Right hindlimb (tissue), 1 donor: ENCODE measurements around the gene ZNG1B.
"Not testable (repeated sequence)": the region's sequence is repeated elsewhere in the genome, so short reads cannot be mapped to it uniquely, and the experiment has no call there.

ENCODE experiments used
- DNase-seq: peaks from one replicate; pipeline ENCODE4 v3.0.0-alpha.2; 2018

Gene ZNG1B

DNA sequence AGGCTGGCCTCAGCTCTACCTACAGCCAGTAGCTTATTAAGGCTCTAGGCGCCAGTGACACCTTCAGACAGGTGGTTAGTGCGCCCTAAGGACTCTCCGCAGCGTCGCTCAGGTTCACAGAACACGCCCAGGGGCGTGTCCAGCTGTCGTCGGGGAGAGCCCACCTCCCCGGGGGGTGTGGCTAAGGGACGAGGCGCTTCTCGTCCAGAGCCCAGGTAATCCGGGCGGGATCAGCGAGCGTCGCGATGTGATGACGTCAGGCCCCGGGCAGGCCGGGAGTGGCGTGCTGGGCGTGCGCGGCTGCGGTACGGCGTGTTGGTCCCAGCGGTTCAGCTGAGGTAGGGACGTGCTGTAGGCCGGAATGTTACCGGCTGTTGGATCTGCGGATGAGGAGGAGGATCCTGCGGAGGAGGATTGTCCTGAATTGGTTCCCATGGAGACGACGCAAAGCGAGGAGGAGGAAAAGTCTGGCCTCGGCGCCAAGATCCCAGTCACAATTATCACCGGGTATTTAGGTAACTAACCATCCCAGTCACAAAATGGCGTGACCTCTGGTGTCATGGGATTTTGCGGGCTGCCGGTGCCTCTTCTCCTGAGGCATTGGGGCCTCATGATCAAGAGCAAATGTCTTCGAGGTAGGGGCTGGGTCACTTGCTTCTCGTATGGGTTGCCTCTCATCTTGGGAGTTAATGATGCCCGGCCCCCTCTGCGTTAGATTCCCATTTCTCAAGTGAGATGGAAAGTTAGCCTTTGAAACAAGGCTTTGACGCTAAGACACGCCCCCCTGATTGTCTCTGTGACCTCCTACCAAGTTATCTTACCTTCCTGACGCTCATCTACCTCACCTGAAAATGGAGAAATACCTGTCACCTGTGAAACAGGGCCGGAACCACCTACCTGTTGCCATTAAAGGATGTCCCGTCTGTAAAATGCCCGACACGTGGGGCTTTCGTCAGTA is at the start of gene ZNG1B:
Gene ZNG1B, plus strand, starts transcription at position 184 of the 958 bp plus-strand sequence. Its CDS starts 178 bp downstream, at position 362.
- peak; percentile 9 for DNase-seq

DNA sequence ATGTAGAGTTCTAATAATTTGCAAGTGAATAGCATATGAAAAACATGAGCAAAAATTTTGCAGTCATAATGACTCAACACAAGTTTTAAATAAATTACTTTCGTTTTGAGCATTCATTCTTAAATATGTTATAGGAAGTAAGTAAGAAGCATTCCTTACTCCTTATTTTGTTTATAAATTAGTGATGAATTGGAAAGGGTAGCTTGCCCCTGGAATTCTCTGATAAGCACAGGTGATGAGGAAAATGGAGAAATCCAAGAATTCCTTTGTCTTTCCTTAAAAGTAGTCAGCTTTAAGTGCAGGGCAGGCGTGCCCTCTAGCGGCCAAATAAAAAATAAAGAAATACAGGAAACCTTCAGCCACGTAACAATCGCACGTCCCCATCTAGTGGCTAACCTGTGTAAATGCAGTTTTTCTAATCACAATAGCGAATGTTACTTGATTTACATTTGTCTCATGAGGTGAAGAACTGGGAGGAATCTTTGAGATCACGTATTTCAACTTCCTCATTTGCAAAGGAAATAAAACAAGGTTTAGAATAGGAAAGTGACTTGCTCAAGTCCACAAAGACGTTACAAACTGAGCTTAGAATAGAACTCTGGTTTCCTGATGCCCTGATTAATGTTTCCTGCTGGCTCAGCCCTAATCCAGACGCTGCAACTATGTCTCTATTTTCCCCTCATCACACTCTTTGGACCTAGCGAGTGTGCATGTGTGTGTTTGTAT is 47.2 kb upstream of the ZNG1B start:
- peak; percentile 67 for DNase-seq

DNA sequence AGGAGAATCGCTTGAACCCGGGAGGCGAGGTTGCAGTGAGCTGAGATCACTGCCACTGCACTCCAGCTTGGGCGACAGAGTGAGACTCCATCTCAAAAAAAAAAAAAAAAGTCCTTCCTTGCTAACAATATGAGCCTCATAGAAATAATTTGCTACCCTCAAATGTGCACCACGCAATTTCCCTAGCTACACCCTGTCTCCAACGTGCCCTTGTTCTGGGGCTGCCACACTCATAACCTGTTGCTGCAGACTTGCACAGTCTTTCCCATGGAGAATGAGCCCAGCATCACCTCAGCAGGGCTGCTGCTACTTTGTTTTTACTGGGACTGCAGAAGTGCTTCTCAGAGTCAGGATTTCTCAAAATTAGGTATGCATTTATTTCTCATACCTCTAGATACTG is 46.4 kb upstream of the ZNG1B start:
- DNase-seq: no peak

GRCh38 chr2:113406114-113406513 is 31.4 kb upstream of the ZNG1B start:
- DNase-seq: no peak

DNA sequence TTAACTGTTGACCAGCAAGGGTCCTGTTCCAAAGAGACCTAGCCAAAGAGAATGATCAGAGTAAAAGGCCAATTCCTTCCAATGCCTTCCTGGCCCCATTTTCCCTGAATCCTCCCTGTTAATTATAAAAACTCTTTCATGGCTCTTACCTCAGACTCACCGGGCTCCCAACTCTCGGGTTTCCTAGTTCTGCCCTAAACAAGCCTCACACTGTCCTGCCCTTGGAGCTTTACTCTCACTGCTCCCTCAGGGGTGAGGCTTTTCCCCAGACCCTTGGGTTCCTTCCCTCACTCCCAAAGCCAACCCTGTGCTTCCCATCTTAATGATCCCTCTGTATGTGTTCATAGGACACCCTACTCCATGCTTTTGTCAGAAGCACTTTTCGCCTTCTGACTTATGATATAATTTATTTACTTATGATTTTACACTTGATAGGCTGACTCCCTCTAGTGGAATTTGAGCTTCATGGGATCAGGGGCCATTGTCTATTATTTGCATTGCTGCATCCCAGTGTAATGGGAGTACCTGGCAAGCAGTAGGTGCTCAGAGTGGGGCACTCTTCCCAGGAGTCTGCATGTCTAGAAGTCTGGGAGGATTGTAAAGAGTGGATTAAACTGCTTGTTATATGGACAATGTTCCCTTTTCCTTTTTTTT is 29.9 kb upstream of the ZNG1B start:
- no peak for DNase-seq

- not testable (repeated sequence) for DNase-seq
Measured at GRCh38 chr2:113411725-113412352, 25.7 kb upstream of the ZNG1B start.

GRCh38 chr2:113412774-113413173 is 24.7 kb upstream of the ZNG1B start:
- DNase-seq: not testable (repeated sequence)

GRCh38 chr2:113431773-113432172 is 5.7 kb upstream of the ZNG1B start:
- not testable (repeated sequence) for DNase-seq

DNA sequence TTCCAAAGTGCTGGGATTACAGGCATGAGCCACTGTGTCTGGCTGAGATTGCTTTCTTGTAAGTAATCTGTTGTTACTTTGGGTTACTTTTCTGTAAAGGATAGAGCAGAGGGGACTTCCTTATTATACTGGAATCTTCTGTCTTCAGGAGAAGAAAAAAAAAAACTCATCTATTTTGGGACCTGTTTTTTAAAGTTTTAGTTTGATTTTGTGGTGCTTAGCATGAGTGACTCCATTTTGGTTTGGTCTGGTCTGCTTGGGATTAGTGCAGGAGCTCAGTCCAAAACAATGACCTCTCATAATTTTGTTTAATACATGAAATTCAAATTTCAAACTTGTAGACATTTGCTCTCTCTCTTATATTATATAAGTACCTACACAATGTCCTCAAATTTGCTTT is 4.0 kb upstream of the ZNG1B start:
- not testable (repeated sequence) for DNase-seq

GRCh38 chr2:113465770-113466169 is 28.3 kb downstream of the ZNG1B start:
- DNase-seq: peak; percentile 2

- peak; percentile 4 for DNase-seq
Measured at GRCh38 chr2:113476688-113477368, 39.3 kb downstream of the ZNG1B start.

DNA sequence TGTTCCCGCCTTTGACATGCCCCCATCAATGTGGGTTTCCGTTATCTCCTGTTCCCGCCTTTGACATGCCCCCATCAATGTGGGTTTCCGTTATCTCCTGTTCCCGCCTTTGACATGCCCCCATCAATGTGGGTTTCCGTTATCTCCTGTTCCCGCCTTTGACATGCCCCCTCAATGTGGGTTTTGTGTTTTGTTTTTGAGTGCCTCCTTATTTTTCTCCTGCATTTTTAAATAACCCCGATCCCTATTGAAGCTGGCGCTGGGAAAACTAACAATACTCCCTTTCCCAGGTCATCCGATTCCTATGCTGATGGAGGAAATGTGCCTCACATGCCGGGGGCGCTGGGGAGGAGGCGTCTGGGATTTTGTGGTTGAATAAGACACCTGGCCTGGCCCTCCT is 59.0 kb downstream of the ZNG1B start:
- not testable (repeated sequence) for DNase-seq

DNA sequence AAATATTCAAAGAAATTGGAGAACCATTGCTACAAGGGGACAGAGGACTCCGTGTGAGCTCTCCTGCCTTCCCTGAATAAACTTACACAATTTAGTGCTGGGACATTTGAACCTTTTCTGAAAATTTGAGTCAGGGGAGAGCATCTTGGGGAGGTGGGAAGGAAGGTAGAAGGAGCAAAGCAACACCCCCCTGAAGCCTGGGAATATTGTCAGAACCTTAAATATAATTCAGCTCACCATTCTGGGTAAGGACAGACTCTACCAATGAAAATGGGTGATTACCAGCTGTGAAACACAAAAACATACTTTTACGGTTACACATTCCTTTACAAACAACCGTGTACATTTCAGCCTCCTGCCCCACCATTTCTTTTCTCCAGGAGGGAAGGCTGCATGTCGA is 60.9 kb downstream of the ZNG1B start, which contains the start of gene FOXD4L1:
Gene FOXD4L1, plus strand, starts transcription at position 301 of the 400 bp plus-strand sequence. CDS start 592 bp downstream, outside the sequence.
- DNase-seq: not testable (repeated sequence)

DNA sequence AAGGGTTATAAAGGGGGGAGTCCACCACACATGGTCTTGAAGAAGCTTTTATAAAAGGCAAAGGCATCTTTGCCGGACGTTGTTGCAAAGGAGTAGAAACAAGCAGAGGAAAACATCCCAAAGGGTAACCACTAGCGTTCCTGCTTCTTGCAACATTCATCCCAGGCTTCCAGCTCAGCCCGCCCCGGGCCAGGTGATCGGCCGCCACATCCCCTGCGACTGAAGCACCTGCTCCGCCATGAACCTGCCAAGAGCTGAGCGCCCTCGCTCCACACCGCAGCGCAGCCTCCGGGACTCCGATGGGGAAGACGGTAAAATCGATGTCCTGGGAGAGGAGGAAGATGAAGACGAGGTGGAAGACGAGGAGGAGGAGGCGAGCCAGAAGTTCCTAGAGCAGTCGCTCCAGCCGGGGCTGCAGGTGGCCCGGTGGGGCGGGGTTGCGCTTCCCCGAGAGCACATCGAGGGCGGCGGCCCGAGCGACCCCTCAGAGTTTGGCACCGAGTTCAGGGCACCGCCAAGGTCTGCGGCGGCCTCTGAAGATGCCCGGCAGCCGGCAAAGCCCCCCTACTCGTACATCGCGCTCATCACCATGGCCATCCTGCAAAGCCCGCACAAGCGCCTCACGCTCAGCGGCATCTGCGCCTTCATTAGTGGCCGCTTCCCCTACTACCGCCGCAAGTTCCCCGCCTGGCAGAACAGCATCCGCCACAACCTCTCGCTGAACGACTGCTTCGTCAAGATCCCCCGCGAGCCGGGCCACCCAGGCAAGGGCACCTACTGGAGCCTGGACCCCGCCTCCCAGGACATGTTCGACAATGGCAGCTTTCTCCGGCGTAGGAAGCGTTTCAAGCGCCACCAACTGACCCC is 61.8 kb downstream of the ZNG1B start:
- not testable (repeated sequence) for DNase-seq

DNA sequence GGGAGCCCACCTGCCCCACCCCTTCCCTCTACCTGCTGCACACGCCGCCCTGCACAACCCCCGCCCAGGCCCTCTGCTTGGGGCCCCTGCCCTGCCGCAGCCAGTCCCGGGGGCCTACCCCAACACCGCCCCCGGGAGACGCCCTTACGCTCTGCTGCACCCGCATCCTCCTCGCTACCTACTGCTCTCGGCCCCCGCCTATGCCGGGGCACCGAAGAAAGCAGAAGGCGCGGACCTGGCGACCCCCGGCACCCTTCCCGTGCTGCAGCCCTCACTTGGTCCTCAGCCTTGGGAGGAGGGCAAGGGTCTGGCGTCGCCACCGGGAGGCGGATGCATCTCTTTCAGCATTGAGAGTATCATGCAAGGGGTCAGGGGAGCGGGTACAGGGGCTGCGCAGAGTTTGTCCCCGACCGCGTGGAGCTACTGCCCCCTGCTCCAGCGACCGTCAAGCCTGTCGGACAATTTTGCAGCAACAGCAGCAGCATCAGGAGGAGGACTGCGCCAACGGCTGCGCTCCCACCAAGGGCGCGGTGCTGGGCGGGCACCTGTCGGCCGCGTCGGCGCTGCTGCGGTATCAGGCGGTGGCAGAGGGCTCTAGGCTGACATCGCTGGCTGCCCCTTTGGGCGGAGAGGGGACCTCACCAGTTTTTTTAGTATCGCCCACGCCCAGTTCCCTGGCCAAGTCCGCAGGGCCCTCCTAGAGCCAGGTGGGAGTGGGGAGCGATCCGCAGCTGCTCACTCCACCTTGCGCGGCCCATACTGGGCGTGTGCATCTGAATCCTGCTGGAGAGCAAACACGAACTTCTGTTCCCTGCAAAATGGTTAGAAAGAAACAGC is 62.6 kb downstream of the ZNG1B start:
- DNase-seq: not testable (repeated sequence)

- DNase-seq: not testable (repeated sequence)
Measured at GRCh38 chr2:113500723-113501038, 63.2 kb downstream of the ZNG1B start.

- peak; percentile 22 for DNase-seq
Measured at GRCh38 chr2:113502216-113503093, 65.0 kb downstream of the ZNG1B start.

DNA sequence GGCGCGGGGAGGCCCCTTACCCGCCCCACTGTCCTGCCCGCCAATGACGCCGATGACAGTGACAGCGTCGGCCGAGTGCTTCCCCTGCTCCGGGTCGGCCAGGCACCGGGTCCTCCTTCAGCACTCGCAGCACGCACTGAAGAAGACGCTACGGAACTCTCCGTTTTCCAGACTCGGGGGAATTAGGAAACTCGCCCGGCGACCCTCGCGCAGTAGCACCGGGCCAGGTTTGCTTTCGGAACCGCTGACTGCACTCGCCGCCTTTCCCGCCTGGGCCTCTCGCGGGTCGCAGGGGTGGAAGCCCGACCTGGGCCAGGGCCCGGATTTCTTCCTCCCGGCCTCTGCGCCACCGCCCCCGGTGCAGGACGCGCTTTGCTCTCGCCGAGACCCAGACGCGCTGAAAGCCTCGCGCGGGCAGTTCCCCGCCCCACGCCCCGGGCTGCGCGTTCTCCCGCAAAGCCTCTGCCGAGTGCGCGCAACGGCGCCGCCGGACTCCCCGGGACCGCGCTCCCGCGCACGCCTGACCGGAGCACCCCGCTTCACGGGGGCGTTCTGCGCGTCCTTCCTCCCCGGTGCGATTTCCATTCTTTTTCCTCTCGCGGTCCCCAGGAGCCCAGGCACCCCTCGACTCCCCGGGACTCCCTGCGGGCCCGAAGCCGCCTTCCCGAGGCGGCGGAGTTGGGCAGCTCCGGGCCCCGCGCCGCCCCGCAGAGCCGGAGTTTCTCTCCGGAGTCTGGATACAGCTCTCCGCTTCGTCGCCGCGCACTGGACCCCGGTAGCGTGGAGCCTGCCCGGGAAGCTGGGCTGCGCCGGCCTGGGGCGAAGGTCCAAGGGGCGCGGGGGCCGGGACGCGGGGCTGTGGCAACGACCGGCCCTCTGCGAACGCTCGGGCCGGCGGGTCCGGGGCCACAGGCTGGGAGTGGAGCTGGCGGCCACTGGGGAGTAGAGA is 65.9 kb downstream of the ZNG1B start:
- peak; percentile 62 for DNase-seq
